HG02938 (cell line): ENCODE measurements around the gene TSC22D1.
"Not testable (repeated sequence)": the region's sequence is repeated elsewhere in the genome, so short reads cannot be mapped to it uniquely, and the experiment has no call there.

Experiments used
- ATAC-seq: cut with Tn5 transposase; IDR thresholded peaks from one replicate; pipeline ENCODE4 v1.9.1; 2021; ENCODE audit warnings: mild to moderate bottlenecking, moderate library complexity; ENCODE audit not compliant: unreplicated experiment

TSC22D1 gene

GRCh38 chr13:44573790-44574465 is 2.2 kb downstream of the TSC22D1 start:
- no peak for ATAC-seq

- no peak for ATAC-seq
Measured at GRCh38 chr13:44573071-44573470, 3.1 kb downstream of the TSC22D1 start.

DNA sequence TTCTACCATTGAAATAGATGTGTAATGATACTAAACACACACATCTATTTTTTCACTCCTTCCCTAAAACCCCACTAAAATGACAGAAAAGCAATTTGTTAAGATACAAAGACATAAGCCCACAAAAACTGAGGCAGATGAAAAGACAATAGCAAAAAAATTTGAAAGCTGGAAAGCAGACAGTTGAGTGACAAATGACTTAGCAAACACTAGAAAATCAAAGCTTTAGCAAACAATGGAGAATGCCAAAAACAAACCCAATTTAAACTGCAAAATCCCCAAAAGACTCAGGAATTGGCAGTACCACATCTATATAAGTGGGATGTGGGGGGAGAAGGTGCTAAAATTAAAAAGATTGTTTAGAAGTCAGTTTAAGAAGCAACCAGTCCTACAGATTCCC is 9.5 kb downstream of the TSC22D1 start:
- no peak for ATAC-seq

- no peak for ATAC-seq
Measured at GRCh38 chr13:44565881-44566280, 10.2 kb downstream of the TSC22D1 start.

GRCh38 chr13:44564936-44565335 is 11.2 kb downstream of the TSC22D1 start:
- ATAC-seq, result no peak

GRCh38 chr13:44562853-44563252 is 13.3 kb downstream of the TSC22D1 start:
- ATAC-seq, result not testable (repeated sequence)

GRCh38 chr13:44561351-44561750 is 14.8 kb downstream of the TSC22D1 start:
- no peak for ATAC-seq

DNA sequence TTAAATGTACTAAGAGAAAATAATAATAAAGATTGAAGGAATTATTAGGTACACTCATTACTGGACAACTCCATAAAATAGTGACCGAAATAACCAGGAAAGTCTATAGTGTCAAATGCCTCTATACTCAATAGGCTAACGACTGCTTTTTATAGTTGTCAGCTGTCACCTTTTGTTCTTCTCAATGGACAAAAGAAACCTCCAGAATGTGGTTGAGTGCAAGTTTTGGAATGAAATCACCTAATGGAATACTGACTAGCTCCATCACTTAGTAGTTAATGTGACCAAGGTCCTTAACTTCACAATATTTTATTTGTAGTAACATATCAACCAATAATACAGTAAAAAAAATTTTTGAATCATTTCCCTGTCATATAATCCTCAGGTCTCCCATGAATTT is 18.1 kb downstream of the TSC22D1 start:
- ATAC-seq, result no peak

DNA sequence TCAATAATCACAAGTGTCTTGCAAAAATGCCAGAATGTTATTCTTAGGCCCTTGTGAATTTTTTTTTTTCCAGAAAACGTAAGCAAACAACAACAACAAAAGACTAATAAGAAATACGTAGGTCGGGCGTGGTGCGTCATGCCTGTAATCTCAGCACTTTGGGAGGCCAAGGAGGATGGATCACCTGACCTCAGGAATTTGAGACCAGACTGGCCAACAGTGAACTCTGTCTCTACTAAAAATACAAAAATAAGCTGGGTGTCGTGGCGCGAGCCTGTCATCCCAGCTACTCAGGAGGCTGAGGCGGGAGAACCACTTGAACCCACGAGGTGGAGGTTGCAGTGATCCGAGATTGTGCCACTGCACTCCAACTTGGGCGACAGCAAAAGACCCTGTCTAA is 20.9 kb downstream of the TSC22D1 start:
- ATAC-seq, result no peak

DNA sequence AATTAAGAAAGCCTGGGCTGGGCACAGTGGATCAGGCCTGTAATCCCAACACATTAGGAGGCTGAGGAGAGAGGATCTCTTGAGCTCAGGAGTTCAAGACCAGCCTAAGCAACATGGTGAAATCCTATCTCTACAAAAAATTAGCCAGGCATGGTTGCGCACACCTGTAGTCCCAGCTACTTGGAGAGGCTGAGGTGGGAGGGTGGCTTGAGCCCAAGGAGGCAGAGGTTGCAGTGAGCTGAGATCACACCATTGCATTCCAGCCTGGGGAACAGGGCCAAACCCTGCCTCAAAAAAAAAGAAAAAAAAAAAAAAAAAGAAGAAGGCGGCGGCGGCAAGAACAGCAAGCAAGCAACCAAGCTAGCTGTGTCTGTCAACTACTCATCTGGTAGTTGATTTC is 26.7 kb downstream of the TSC22D1 start:
- no peak for ATAC-seq

DNA sequence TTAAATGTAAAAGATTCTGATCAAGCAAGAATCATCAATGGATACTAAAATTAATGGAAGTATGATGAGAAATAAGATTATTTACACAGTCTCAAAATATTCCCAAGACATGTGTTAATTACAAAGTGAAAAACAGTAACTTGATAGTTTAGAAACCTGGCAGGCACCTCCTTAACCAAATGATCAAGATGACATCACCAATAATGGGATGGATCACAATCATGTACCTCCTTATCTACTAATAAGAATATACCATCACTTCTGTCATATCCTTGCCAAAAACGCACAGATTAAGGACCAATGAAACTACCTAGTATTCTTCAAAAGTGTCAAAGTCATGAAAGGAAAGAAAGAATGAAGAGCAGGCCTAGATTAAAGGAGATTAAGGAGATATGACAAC is 30.0 kb downstream of the TSC22D1 start:
- no peak for ATAC-seq

DNA sequence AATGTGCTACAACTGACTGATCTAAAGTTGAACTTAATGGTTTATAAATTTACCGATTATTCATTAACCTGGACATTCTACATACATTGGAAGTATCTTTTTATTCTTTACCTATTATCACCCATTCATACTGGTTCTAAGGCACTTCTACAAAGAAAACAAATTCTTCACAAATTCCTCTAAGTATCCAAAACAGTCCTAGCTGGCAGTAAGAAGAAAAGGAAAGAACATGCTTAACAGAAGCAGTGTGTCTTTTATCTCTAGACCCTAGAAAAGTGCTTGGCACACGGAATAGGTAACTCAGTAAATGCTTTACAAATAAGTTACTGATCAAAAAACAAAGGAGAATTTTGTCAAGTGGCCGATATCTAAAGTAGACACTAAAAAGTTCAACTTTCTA is 32.8 kb downstream of the TSC22D1 start:
- no peak for ATAC-seq

DNA sequence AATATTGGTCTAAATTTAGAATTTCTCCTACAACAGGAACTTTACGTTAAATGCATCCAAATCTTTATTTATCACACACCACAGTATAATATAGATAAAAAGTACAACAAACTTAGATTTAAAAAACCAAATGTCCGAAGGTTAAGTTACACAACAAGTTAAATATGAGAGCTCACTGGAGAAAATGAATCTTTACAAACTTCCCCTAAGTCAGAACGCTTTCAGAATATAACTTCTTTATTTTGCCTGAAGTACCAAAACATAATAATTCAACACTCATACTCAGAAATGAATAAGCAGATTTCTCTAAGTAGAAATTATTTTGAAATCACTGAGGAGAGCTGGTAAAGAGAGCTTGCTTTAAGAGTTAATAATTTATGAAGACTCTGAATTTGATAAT is 33.8 kb downstream of the TSC22D1 start:
- no peak for ATAC-seq

DNA sequence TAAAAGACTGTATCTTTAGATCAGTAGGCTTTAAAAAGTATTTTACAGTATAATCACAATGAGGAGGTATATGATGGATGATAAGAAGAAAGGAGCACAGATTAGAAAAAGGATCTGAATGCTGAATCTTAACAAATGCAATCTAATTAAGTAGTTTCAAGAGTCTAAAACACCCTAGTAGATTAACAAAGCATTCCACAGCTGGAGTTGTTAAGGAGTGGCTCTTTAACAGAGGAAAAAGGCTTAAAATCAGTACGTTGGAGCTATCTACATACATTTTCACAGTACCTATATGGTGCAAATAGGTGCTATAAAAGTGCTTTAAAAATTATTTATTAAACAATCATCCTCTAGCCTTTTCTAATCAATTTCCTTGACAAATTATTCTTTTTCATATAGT is 34.5 kb downstream of the TSC22D1 start:
- ATAC-seq, result no peak

GRCh38 chr13:44540761-44541434 is 35.2 kb downstream of the TSC22D1 start:
- no peak for ATAC-seq

DNA sequence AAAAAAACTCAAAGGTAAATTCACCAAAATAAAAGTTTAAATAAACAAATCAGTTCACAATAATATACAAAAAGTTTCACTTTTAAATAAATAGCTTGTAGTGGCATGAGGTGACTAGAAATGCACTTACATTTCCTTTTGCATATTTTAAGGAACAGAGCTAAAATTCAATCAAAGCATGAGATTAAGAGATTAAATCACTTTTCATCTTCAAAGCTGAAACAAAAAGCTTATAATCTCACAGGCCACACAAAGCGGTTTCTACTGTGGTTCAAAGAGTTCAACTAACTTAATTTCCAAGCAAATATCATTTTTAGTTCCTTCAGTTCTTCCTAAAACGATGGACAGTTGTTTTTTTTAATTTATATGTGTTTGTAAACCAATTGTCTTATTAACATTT is 38.9 kb downstream of the TSC22D1 start:
- ATAC-seq, result no peak

DNA sequence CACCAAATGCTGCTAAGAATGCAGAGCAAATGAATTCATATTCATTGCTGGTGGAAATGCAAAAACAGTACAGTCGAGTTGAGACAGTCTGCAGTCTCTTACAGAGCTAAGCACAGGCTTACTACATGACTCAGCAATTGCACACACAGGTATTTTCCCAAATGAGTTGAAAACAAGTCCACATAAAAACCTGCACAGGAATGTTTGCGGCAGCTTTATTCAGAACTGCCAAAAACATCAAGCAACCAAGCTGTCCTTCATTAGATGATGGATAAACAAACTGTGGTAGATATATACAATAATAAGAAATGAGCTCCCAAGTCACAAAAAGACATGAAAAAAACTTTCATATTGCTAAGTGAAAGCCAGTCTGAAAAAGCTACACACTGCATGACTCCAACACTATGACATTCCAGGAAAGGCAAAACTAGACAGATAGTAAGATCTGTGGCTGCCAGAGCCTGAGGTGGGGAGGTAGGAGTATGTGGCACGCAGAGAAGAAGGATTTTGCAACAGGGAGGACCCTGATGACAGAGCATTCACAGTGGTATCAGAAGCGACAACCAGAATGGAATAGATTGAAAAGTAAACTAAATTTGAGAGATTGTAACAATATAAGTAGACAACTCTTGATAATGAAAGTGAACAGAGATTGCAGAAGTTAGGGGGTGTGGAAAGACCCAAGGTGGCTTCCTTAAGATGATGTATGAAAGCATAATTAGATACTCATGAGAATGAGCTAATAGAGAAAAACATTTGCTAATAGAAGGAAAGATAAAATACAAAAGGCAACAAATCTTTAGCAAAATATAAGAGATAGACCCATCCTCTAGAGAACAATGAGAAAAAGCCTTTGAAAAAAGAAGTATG is 52.7 kb downstream of the TSC22D1 start:
- ATAC-seq, result no peak

GRCh38 chr13:44519642-44520041 is 56.5 kb downstream of the TSC22D1 start:
- ATAC-seq, result no peak

DNA sequence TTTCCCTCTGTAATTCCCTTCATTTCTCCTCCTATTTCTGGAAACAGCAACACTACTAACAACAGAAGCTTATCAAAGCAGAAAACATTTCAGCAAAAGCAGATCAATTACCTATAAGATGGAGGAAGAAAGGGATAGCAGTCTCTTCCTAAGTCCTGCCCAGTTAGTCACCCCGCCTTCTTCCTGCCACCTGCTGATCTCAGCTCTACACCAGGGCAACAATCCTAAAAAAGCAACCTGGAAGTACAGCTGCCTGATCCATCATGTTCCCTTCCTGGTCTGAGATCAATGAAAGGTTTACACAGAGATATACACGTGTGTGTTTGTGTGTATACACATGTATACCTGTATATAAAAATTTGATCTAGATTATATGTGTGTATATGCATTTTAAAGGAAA is 59.4 kb downstream of the TSC22D1 start:
- ATAC-seq, result no peak

DNA sequence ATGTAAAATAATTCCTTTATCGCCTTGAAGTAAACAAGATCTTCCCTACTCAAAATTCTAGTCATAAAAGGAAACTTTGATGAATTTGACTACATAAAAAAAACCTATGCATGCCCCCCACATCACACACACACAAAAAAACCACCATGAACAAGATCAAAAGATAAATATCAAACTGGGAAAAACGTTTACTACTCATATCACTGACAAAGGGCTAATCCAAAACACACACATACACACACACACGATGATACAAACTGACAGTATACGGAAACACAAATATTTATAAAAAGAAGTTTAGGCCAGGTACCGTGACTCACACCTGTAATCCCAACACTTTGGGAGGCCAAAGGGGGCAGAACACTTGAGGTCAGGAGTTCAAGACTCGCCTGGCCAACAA is 61.9 kb downstream of the TSC22D1 start:
- ATAC-seq, result no peak

GRCh38 chr13:44509853-44510252 is 66.3 kb downstream of the TSC22D1 start:
- not testable (repeated sequence) for ATAC-seq

DNA sequence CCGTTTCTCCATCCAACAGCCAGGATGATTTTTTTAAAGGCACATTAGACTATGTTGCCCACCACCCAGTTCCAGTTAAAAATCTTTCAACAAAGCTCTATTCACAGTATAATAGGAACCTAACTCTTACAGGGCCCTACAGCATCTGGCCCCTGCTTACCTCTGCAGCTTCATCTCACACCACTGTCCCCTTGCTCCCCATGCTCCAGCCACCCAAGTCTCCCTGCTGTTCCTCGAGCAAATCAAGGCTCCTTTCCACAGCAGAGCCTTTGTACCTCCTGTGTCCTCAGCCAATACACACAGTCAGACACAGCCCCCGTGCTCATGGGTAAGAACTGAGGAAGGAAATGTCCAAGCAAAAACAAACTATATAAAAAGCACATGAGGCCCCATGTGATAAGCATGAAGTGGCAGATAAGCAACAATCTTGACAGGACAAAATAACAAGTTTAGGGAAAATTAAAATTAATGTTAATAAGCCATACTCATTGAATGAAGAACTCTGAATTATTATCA is 67.5 kb downstream of the TSC22D1 start:
- no peak for ATAC-seq
